ENCODE data around the gene CABLES1. TPM values are rescaled to one million over a fixed set of nuclear protein-coding genes. Genes with fewer than 3 reads are reported as not detected.

Gene CABLES1
- total RNA-seq, 4 donors from 2014 or later: 0.58 to 1.6 (median 1.3) TPM

GRCh38 chr18:23196119-23197007 is 61.1 kb downstream of the CABLES1 start:
- Histone ChIP-seq H3K27ac (no peak overlapping the region), H3K4me3 (no peak overlapping the region), H3K9me3 (no peaks in the 10 kb centered on the region), H3K27me3 (no peaks in the 10 kb centered on the region), H3K36me3 (no peaks in the 10 kb centered on the region), H3K4me1 (peaks cover 0 to 6% of the 10 kb centered on the region in 2 donors)
- ATAC-seq (no peak), DNase-seq (no peak)
- intact Hi-C loops (cut with DNase I; ENCODE audit: low total_unique reads): no loop called here
- TF ChIP-seq POLR2A (IDR thresholded peaks at IDR 0.05) (no peak), CTCF (IDR thresholded peaks at IDR 0.05 in 4 of 5, conservative IDR thresholded peaks at IDR 0.05 in 1 of 5) (no peak)
- in situ Hi-C loops (cut with MboI; ENCODE audit: low sequenced_read_pairs in 4 of 4): no loop called here

GRCh38 chr18:23198217-23198845 is 63.0 kb downstream of the CABLES1 start:
- Histone ChIP-seq H3K4me1 (peaks cover 0 to 8% of the 10 kb centered on the region in 2 donors), H3K36me3 (no peaks in the 10 kb centered on the region), H3K9me3 (no peaks in the 10 kb centered on the region), H3K4me3 (no peak overlapping the region), H3K27me3 (no peaks in the 10 kb centered on the region), H3K27ac (no peak overlapping the region)
- in situ Hi-C loops (cut with MboI; ENCODE audit: low sequenced_read_pairs in 4 of 4): no loop called here
- intact Hi-C loops (cut with DNase I; ENCODE audit: low total_unique reads): no loop called here
- TF ChIP-seq CTCF (IDR thresholded peaks at IDR 0.05 in 4 of 5, conservative IDR thresholded peaks at IDR 0.05 in 1 of 5) (no peak), POLR2A (IDR thresholded peaks at IDR 0.05) (no peak)
- ATAC-seq (no peak), DNase-seq (no peak)

GRCh38 chr18:23200756-23201155 is 65.5 kb downstream of the CABLES1 start:
- intact Hi-C loops (cut with DNase I; ENCODE audit: low total_unique reads): no loop called here
- in situ Hi-C loops (cut with MboI; ENCODE audit: low sequenced_read_pairs in 4 of 4): no loop called here
- Histone ChIP-seq H3K4me1 (peaks cover 0 to 11% of the 10 kb centered on the region in 2 donors), H3K27me3 (no peaks in the 10 kb centered on the region), H3K4me3 (no peak overlapping the region), H3K36me3 (no peaks in the 10 kb centered on the region), H3K27ac (no peak overlapping the region), H3K9me3 (no peaks in the 10 kb centered on the region)
- TF ChIP-seq CTCF (IDR thresholded peaks at IDR 0.05 in 4 of 5, conservative IDR thresholded peaks at IDR 0.05 in 1 of 5) (no peak), POLR2A (IDR thresholded peaks at IDR 0.05) (no peak)
- no peak for ATAC-seq
- no peak for DNase-seq

GRCh38 chr18:23201741-23202140 is 66.5 kb downstream of the CABLES1 start:
- Histone ChIP-seq H3K27ac (no peak overlapping the region), H3K4me3 (no peak overlapping the region), H3K27me3 (no peaks in the 10 kb centered on the region), H3K36me3 (no peaks in the 10 kb centered on the region), H3K9me3 (no peaks in the 10 kb centered on the region), H3K4me1 (peaks cover 0 to 11% of the 10 kb centered on the region in 2 donors)
- no peak for TF ChIP-seq POLR2A (IDR thresholded peaks at IDR 0.05)
- TF ChIP-seq CTCF (IDR thresholded peaks at IDR 0.05 in 4 of 5, conservative IDR thresholded peaks at IDR 0.05 in 1 of 5): no peak
- no peak for ATAC-seq
- DNase-seq: no peak
- in situ Hi-C loops (cut with MboI; ENCODE audit: low sequenced_read_pairs in 4 of 4) (no loop called here), intact Hi-C loops (cut with DNase I; ENCODE audit: low total_unique reads) (no loop called here)
